Measurements from ENCODE around the gene KDM4C. TPM values are rescaled to one million over a fixed set of nuclear protein-coding genes. Genes with fewer than 3 reads are reported as not detected.

The KDM4C gene
- total RNA-seq, 4 donors from 2014 or later = 39.0 to 113 (median 43.9) TPM

- Histone ChIP-seq H3K27ac (no peak overlapping the region), H3K4me1 (no peaks in the 10 kb centered on the region), H3K9me3 (no peaks in the 10 kb centered on the region), H3K36me3 (no peaks in the 10 kb centered on the region), H3K4me3 (no peak overlapping the region), H3K27me3 (no peaks in the 10 kb centered on the region)
- DNase-seq (ENCODE audit: low spot score in 2 of 2) = no peak
- TF ChIP-seq POLR2A (IDR thresholded peaks at IDR 0.05) = no peak
- no peak for TF ChIP-seq CTCF (IDR thresholded peaks at IDR 0.05)
- TF ChIP-seq EP300 (IDR thresholded peaks at IDR 0.05) = no peak
- TF ChIP-seq POLR2AphosphoS5 (IDR thresholded peaks at IDR 0.05) = no peak
- 94% methylated on average over 3 of the region's 3 CpGs for WGBS
These were observed 212.0 kb downstream of the KDM4C start for GRCh38 chr9:6969805-6970204.

- Histone ChIP-seq H3K27me3 (no peaks in the 10 kb centered on the region), H3K4me3 (no peak overlapping the region), H3K4me1 (no peaks in the 10 kb centered on the region), H3K9me3 (no peaks in the 10 kb centered on the region), H3K27ac (no peak overlapping the region), H3K36me3 (no peaks in the 10 kb centered on the region)
- whole genome bisulfite sequencing = 49% methylated on average over 2 of the region's 2 CpGs
- TF ChIP-seq EP300 (IDR thresholded peaks at IDR 0.05) (no peak), CTCF (IDR thresholded peaks at IDR 0.05) (no peak), POLR2A (IDR thresholded peaks at IDR 0.05) (no peak), POLR2AphosphoS5 (IDR thresholded peaks at IDR 0.05) (no peak)
- DNase-seq (ENCODE audit: low spot score in 2 of 2) = no peak
These were observed 215.3 kb downstream of the KDM4C start for GRCh38 chr9:6973089-6973488.

- Histone ChIP-seq H3K27me3 (no peaks in the 10 kb centered on the region), H3K4me3 (no peak overlapping the region), H3K36me3 (no peaks in the 10 kb centered on the region), H3K27ac (no peak overlapping the region), H3K4me1 (no peaks in the 10 kb centered on the region), H3K9me3 (no peaks in the 10 kb centered on the region)
- DNase-seq (ENCODE audit: low spot score in 2 of 2) = no peak
- TF ChIP-seq CTCF (IDR thresholded peaks at IDR 0.05) (no peak), EP300 (IDR thresholded peaks at IDR 0.05) (no peak), POLR2AphosphoS5 (IDR thresholded peaks at IDR 0.05) (no peak), POLR2A (IDR thresholded peaks at IDR 0.05) (no peak)
- WGBS = 90% methylated on average over 2 of the region's 2 CpGs
These were observed 216.0 kb downstream of the KDM4C start for GRCh38 chr9:6973762-6974161.

GRCh38 chr9:6975198-6975597 is 217.4 kb downstream of the KDM4C start:
- no peaks in the 10 kb centered on the region for H3K36me3 ChIP-seq
- WGBS = 89% methylated on average over 2 of the region's 2 CpGs
- H3K9me3 ChIP-seq = no peaks in the 10 kb centered on the region
- no peak for TF ChIP-seq CTCF (IDR thresholded peaks at IDR 0.05)
- TF ChIP-seq POLR2A (IDR thresholded peaks at IDR 0.05) = no peak
- no peak for TF ChIP-seq POLR2AphosphoS5 (IDR thresholded peaks at IDR 0.05)
- TF ChIP-seq EP300 (IDR thresholded peaks at IDR 0.05) = no peak
- H3K4me1 ChIP-seq = no peaks in the 10 kb centered on the region
- H3K27ac ChIP-seq = no peak overlapping the region
- no peak overlapping the region for H3K4me3 ChIP-seq
- H3K27me3 ChIP-seq = no peaks in the 10 kb centered on the region
- DNase-seq (ENCODE audit: low spot score in 2 of 2) = no peak

- WGBS = 96% methylated on average over 1 of the region's 1 CpG
- no peak overlapping the region for H3K27ac ChIP-seq
- no peaks in the 10 kb centered on the region for H3K4me1 ChIP-seq
- H3K9me3 ChIP-seq = no peaks in the 10 kb centered on the region
- no peak overlapping the region for H3K4me3 ChIP-seq
- TF ChIP-seq CTCF (IDR thresholded peaks at IDR 0.05) (no peak), EP300 (IDR thresholded peaks at IDR 0.05) (no peak), POLR2AphosphoS5 (IDR thresholded peaks at IDR 0.05) (no peak), POLR2A (IDR thresholded peaks at IDR 0.05) (no peak)
- no peaks in the 10 kb centered on the region for H3K27me3 ChIP-seq
- no peak for DNase-seq (ENCODE audit: low spot score in 2 of 2)
- peaks cover 10% of the 10 kb centered on the region for H3K36me3 ChIP-seq
These were observed 220.0 kb downstream of the KDM4C start for GRCh38 chr9:6977761-6978160.
